Activated effector memory CD4-positive, alpha-beta T cell treated with anti-CD3 and anti-CD28 coated beads, Interleukin-2, amount 50 U/mL, for 16 hours (primary cell): Measurements from ENCODE around the gene OCA2.

Source experiments
- DNase-seq: peaks from one replicate; pipeline ENCODE4 v3.0.0-alpha.2; 2020

The OCA2 gene

GRCh38 chr15:27835233-27835939 is 263.7 kb downstream of the OCA2 start:
- no peak for DNase-seq

GRCh38 chr15:27834684-27835083 is 264.4 kb downstream of the OCA2 start:
- DNase-seq: no peak

GRCh38 chr15:27833974-27834373 is 265.1 kb downstream of the OCA2 start:
- DNase-seq: no peak

- no peak for DNase-seq
Measured at GRCh38 chr15:27833178-27833577, 265.9 kb downstream of the OCA2 start.

GRCh38 chr15:27832237-27832596 is 266.9 kb downstream of the OCA2 start:
- DNase-seq: peak; percentile 41

- peak; percentile 49 for DNase-seq
Measured at GRCh38 chr15:27831384-27832236, 267.5 kb downstream of the OCA2 start.

- peak; percentile 12 for DNase-seq
Measured at GRCh38 chr15:27828746-27829145, 270.4 kb downstream of the OCA2 start.

- DNase-seq: no peak
Measured at GRCh38 chr15:27826902-27827714, 272.0 kb downstream of the OCA2 start.

GRCh38 chr15:27826411-27826810 is 272.7 kb downstream of the OCA2 start:
- DNase-seq: peak; percentile 17

GRCh38 chr15:27824841-27825422 is 274.2 kb downstream of the OCA2 start:
- DNase-seq: peak; percentile 31

GRCh38 chr15:27821273-27821672 is 277.8 kb downstream of the OCA2 start:
- DNase-seq: no peak

GRCh38 chr15:27820722-27821121 is 278.4 kb downstream of the OCA2 start:
- DNase-seq: no peak

- DNase-seq: no peak
Measured at GRCh38 chr15:27820232-27820631, 278.9 kb downstream of the OCA2 start.

GRCh38 chr15:27817258-27817657 is 281.9 kb downstream of the OCA2 start:
- no peak for DNase-seq

GRCh38 chr15:27816790-27817189 is 282.3 kb downstream of the OCA2 start:
- no peak for DNase-seq

GRCh38 chr15:27815035-27815434 is 284.1 kb downstream of the OCA2 start:
- no peak for DNase-seq

- no peak for DNase-seq
Measured at GRCh38 chr15:27813139-27813538, 286.0 kb downstream of the OCA2 start.

- no peak for DNase-seq
Measured at GRCh38 chr15:27808182-27808581, 290.9 kb downstream of the OCA2 start.

- no peak for DNase-seq
Measured at GRCh38 chr15:27807335-27807734, 291.8 kb downstream of the OCA2 start.

- DNase-seq: no peak
Measured at GRCh38 chr15:27806396-27806795, 292.7 kb downstream of the OCA2 start.

GRCh38 chr15:27805261-27806220 is 293.6 kb downstream of the OCA2 start:
- no peak for DNase-seq
